ENCODE results near the gene PILRA.

- TF ChIP-seq CTCF (IDR thresholded peaks at IDR 0.05) (no peak), POLR2AphosphoS5 (IDR thresholded peaks at IDR 0.05) (no peak)
Observed at GRCh38 chr7:100351657-100352058, 21.6 kb upstream of the PILRA start.

Measured in suprapubic skin (tissue), 3 donors.